ENCODE data around the gene UGT1A8.

GRCh38 chr2:233674995-233675394 lies 57.6 kb downstream of the UGT1A8 start:
- TF ChIP-seq POLR2A (IDR thresholded peaks at IDR 0.05; ENCODE audit: low read length), result no peak
- no peak for TF ChIP-seq GATA1 (IDR thresholded peaks at IDR 0.05; ENCODE audit: low read depth, low read length)

Measured in erythroblast (primary cell).